Stimulated activated naive B cell treated with anti-CD40 and anti-IgM and Interleukin-4, amounts not matched to agents 10 μg/mL and 1 μg/mL and 100 μg/mL, for 72 hours (primary cell): ENCODE measurements around the gene RHBDD1.
A peak's percentile ranks its signal among the peaks of the same experiment; 100 is the strongest.

ENCODE experiments used
- ATAC-seq, 2 donors: fragments of 150-1000 bp; cut with Tn5 transposase; replicated peaks; 2 replicates each; pipeline ENCODE4 v1.10.0; 2021; ENCODE audit warnings: moderate library complexity in 1 of 2
- DNase-seq: peaks from one replicate; pipeline ENCODE4 v3.0.0; 2021
- H3K27ac Mint-ChIP-seq: one replicate; pipeline ENCODE4 v1.8.0; 2022; ENCODE audit warnings: mild to moderate bottlenecking, mixed read lengths
- H3K27me3 Mint-ChIP-seq, 2 donors: one replicate each; pipeline ENCODE4 v1.8.0; 2022; ENCODE audit warnings: mixed read lengths in 2 of 2
- H3K36me3 Mint-ChIP-seq, 2 donors: one replicate each; pipeline ENCODE4 v1.8.0; 2022; ENCODE audit warnings: mixed read lengths in 2 of 2, mild to moderate bottlenecking in 1 of 2
- H3K4me1 Mint-ChIP-seq, 2 donors: one replicate each; pipeline ENCODE4 v1.8.0; 2022; ENCODE audit warnings: mixed read lengths in 2 of 2, mild to moderate bottlenecking in 1 of 2
- H3K4me3 Mint-ChIP-seq, 2 donors: one replicate each; pipeline ENCODE4 v1.8.0; 2022; ENCODE audit warnings: mild to moderate bottlenecking in 2 of 2, mixed read lengths in 2 of 2, moderate library complexity in 1 of 2
- H3K9me3 Mint-ChIP-seq, 2 donors: one replicate each; pipeline ENCODE4 v1.8.0; 2022; ENCODE audit warnings: mixed read lengths in 2 of 2, mild to moderate bottlenecking in 1 of 2

The RHBDD1 gene

GRCh38 chr2:226835796-226836547, at the start of gene RHBDD1:
Gene RHBDD1 (plus strand): TSS chr2:226836054. CDS start chr2:226864694, 28,640 bp downstream.
- peak within 1 kb of the TSS; percentile 91 to 93 for H3K4me3 Mint-ChIP-seq
- peak; percentile 93 for DNase-seq
- H3K9me3 Mint-ChIP-seq = no peaks in the 10 kb centered on the region
- peaks cover 23 to 41% of the 10 kb centered on the region in 2 donors for H3K4me1 Mint-ChIP-seq
- no peaks in the 10 kb centered on the region for H3K27me3 Mint-ChIP-seq
- peak; percentile 87 for ATAC-seq
- peak within 1 kb of the TSS; percentile 100 for H3K27ac Mint-ChIP-seq
- peaks cover 15 to 24% of the 10 kb centered on the region in 2 donors for H3K36me3 Mint-ChIP-seq

- Mint-ChIP-seq H3K27ac (no peak overlapping the region), H3K36me3 (peaks cover 0 to 6% of the 10 kb centered on the region in 2 donors), H3K4me1 (peaks cover 13 to 28% of the 10 kb centered on the region in 2 donors), H3K27me3 (no peaks in the 10 kb centered on the region), H3K4me3 (no peak overlapping the region), H3K9me3 (peaks cover 0 to 2% of the 10 kb centered on the region in 2 donors)
- ATAC-seq (no peak), DNase-seq (no peak)
Measured at GRCh38 chr2:226788064-226788463, 47.8 kb upstream of the RHBDD1 start.

GRCh38 chr2:226788881-226789490, 46.9 kb upstream of the RHBDD1 start:
- Mint-ChIP-seq H3K9me3 (no peaks in the 10 kb centered on the region), H3K4me3 (no peak overlapping the region), H3K4me1 (peaks cover 14 to 29% of the 10 kb centered on the region in 2 donors), H3K36me3 (peaks cover 0 to 6% of the 10 kb centered on the region in 2 donors), H3K27ac (peak overlapping the region; percentile 47), H3K27me3 (no peaks in the 10 kb centered on the region)
- ATAC-seq = no peak
- DNase-seq = no peak

GRCh38 chr2:226790011-226790410, 45.8 kb upstream of the RHBDD1 start:
- DNase-seq (no peak), ATAC-seq (no peak)
- Mint-ChIP-seq H3K4me3 (peak overlapping the region in 1 of 2 donors; percentile 41), H3K27ac (no peak overlapping the region), H3K27me3 (no peaks in the 10 kb centered on the region), H3K9me3 (no peaks in the 10 kb centered on the region), H3K36me3 (peaks cover 0 to 6% of the 10 kb centered on the region in 2 donors), H3K4me1 (peaks cover 18 to 36% of the 10 kb centered on the region in 2 donors)

- ATAC-seq = no peak
- Mint-ChIP-seq H3K27ac (peak overlapping the region; percentile 100), H3K4me3 (peak overlapping the region; percentile 93 to 97), H3K9me3 (no peaks in the 10 kb centered on the region), H3K27me3 (no peaks in the 10 kb centered on the region), H3K36me3 (peaks cover 0 to 6% of the 10 kb centered on the region in 2 donors), H3K4me1 (peaks cover 18 to 36% of the 10 kb centered on the region in 2 donors)
- DNase-seq = no peak
Measured at GRCh38 chr2:226790431-226790830, 45.4 kb upstream of the RHBDD1 start.

GRCh38 chr2:226791056-226791486, 44.8 kb upstream of the RHBDD1 start:
- no peak for DNase-seq
- Mint-ChIP-seq H3K4me3 (peak overlapping the region; percentile 93 to 97), H3K27me3 (no peaks in the 10 kb centered on the region), H3K9me3 (no peaks in the 10 kb centered on the region), H3K36me3 (peaks cover 2 to 3% of the 10 kb centered on the region in 2 donors), H3K27ac (peak overlapping the region; percentile 100), H3K4me1 (peaks cover 18 to 41% of the 10 kb centered on the region in 2 donors)
- ATAC-seq = peak; percentile 76 to 77

GRCh38 chr2:226791487-226792081, 44.3 kb upstream of the RHBDD1 start:
- H3K4me1 Mint-ChIP-seq = peaks cover 21 to 46% of the 10 kb centered on the region in 2 donors
- H3K27me3 Mint-ChIP-seq = no peaks in the 10 kb centered on the region
- ATAC-seq (peak; percentile 95 to 97), DNase-seq (peak; percentile 91)
- H3K9me3 Mint-ChIP-seq = no peaks in the 10 kb centered on the region
- peak overlapping the region; percentile 100 for H3K27ac Mint-ChIP-seq
- peaks cover 4 to 8% of the 10 kb centered on the region in 2 donors for H3K36me3 Mint-ChIP-seq
- H3K4me3 Mint-ChIP-seq = peak overlapping the region; percentile 93 to 97

- Mint-ChIP-seq H3K36me3 (peaks cover 4 to 15% of the 10 kb centered on the region in 2 donors), H3K27ac (peak overlapping the region; percentile 97), H3K27me3 (no peaks in the 10 kb centered on the region), H3K9me3 (no peaks in the 10 kb centered on the region), H3K4me3 (peak overlapping the region; percentile 86 to 93), H3K4me1 (peaks cover 22 to 54% of the 10 kb centered on the region in 2 donors)
- no peak for ATAC-seq
- no peak for DNase-seq
Measured at GRCh38 chr2:226792155-226792881, 43.5 kb upstream of the RHBDD1 start.

GRCh38 chr2:226793646-226794045, 42.2 kb upstream of the RHBDD1 start:
- no peak overlapping the region for H3K27ac Mint-ChIP-seq
- H3K4me1 Mint-ChIP-seq = peaks cover 24 to 63% of the 10 kb centered on the region in 2 donors
- no peak overlapping the region for H3K4me3 Mint-ChIP-seq
- H3K36me3 Mint-ChIP-seq = peaks cover 4 to 16% of the 10 kb centered on the region in 2 donors
- no peaks in the 10 kb centered on the region for H3K27me3 Mint-ChIP-seq
- no peak for ATAC-seq
- H3K9me3 Mint-ChIP-seq = no peaks in the 10 kb centered on the region
- no peak for DNase-seq

- H3K27me3 Mint-ChIP-seq = no peaks in the 10 kb centered on the region
- no peak for DNase-seq
- ATAC-seq = no peak
- H3K9me3 Mint-ChIP-seq = no peaks in the 10 kb centered on the region
- peaks cover 22 to 61% of the 10 kb centered on the region in 2 donors for H3K4me1 Mint-ChIP-seq
- no peak overlapping the region for H3K4me3 Mint-ChIP-seq
- no peak overlapping the region for H3K27ac Mint-ChIP-seq
- peaks cover 4 to 16% of the 10 kb centered on the region in 2 donors for H3K36me3 Mint-ChIP-seq
Measured at GRCh38 chr2:226794196-226794661, 41.6 kb upstream of the RHBDD1 start.

GRCh38 chr2:226794751-226795171, 41.1 kb upstream of the RHBDD1 start:
- ATAC-seq (no peak), DNase-seq (no peak)
- Mint-ChIP-seq H3K4me1 (peaks cover 19 to 55% of the 10 kb centered on the region in 2 donors), H3K9me3 (no peaks in the 10 kb centered on the region), H3K27ac (no peak overlapping the region), H3K36me3 (peaks cover 4 to 16% of the 10 kb centered on the region in 2 donors), H3K4me3 (no peak overlapping the region), H3K27me3 (no peaks in the 10 kb centered on the region)

- ATAC-seq (no peak), DNase-seq (no peak)
- Mint-ChIP-seq H3K27ac (no peak overlapping the region), H3K36me3 (peaks cover 4 to 16% of the 10 kb centered on the region in 2 donors), H3K9me3 (no peaks in the 10 kb centered on the region), H3K27me3 (no peaks in the 10 kb centered on the region), H3K4me3 (no peak overlapping the region), H3K4me1 (peaks cover 22 to 54% of the 10 kb centered on the region in 2 donors)
Measured at GRCh38 chr2:226795281-226796011, 40.4 kb upstream of the RHBDD1 start.
